Activated naive CD8-positive, alpha-beta T cell treated with anti-CD3 and anti-CD28 coated beads for 36 hours (primary cell): ENCODE measurements around the gene ACAN. TPM values are rescaled to one million over a fixed set of nuclear protein-coding genes. Genes with fewer than 3 reads are reported as not detected.
"Not testable (repeated sequence)": the region's sequence is repeated elsewhere in the genome, so short reads cannot be mapped to it uniquely, and the experiment has no call there.

Experiments used
- DNase-seq: peaks from one replicate; pipeline ENCODE4 v3.0.0; 2021
- H3K27ac Mint-ChIP-seq: one replicate; pipeline ENCODE4 v1.8.0; 2022; ENCODE audit warnings: mild to moderate bottlenecking, moderate library complexity, mixed read lengths
- H3K27me3 Mint-ChIP-seq: one replicate; pipeline ENCODE4 v1.8.0; 2022; ENCODE audit warnings: mild to moderate bottlenecking, mixed read lengths
- H3K36me3 Mint-ChIP-seq: one replicate; pipeline ENCODE4 v1.8.0; 2021; ENCODE audit warnings: mild to moderate bottlenecking, mixed read lengths
- H3K4me1 Mint-ChIP-seq: one replicate; pipeline ENCODE4 v1.8.0; 2021; ENCODE audit warnings: mixed read lengths
- H3K4me3 Mint-ChIP-seq: one replicate; pipeline ENCODE4 v1.8.0; 2022; ENCODE audit warnings: mild to moderate bottlenecking, moderate library complexity, mixed read lengths
- H3K9me3 Mint-ChIP-seq: one replicate; pipeline ENCODE4 v1.8.0; 2022; ENCODE audit warnings: mixed read lengths
- total RNA-seq, 2 experiments: library from RNA; stranded (reverse); gene quantifications; one replicate each; pipeline ENCODE4 v1.2.3, GENCODE V29; 2021

Gene ACAN
- total RNA-seq, 2 experiments from 2014 or later: not detected

DNA sequence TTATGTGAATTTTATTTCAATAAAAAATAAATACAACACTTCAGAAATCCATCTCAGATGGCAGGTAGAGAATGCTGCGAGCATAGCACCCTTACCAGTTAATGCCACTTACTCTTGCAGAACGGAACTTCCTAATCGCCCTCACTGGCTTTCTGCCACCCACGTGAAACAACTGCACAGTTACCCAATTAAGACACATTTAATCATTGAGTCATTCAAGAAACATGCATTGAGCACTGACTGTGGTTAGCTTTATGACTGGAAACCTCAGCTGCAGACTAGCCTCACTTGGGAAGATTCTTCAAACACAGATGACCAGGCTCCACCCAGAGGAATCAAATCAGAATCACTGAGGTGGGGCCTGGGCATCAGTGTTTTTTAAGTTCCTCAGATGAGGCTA is 115.5 kb downstream of the ACAN start:
- Mint-ChIP-seq H3K36me3 (no peaks in the 10 kb centered on the region), H3K9me3 (no peaks in the 10 kb centered on the region), H3K4me3 (no peak overlapping the region), H3K4me1 (peaks cover 12% of the 10 kb centered on the region), H3K27me3 (peaks cover 16% of the 10 kb centered on the region), H3K27ac (peak overlapping the region; percentile 47)
- peak; percentile 50 for DNase-seq

DNA sequence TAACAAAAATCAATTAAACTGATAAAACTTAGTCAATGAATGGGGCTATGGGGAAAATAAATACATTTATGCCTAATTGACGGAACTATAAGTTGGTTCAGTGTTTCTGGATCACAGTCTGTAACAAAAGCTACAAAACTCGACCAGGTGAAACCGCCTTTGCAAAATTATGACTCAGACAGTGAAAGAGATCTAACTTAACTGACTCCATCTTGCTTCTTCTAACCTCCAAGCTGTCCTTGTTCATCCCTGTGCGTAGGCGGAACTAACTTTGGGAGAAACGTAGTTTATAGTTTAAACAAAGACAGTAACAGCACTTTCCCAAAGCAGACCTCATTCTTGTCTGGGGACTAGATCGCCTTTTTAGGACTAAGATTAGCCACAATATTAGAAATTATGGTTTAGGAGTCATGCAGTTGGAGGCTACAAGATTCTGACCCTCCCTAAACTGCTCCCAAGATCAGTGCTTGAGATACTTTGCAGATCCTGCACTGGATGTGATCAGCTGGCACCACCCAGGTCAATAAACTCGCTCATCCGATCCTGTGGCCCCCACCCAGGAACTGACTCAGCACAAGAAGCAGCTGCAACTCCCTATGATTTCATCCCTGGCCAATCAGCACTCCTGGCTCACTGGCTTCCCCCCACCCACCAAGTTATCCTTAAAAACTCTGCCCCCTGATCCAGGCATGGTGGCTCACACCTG is 117.1 kb downstream of the ACAN start:
- Mint-ChIP-seq H3K27ac (no peak overlapping the region), H3K4me1 (peaks cover 12% of the 10 kb centered on the region), H3K9me3 (no peaks in the 10 kb centered on the region), H3K36me3 (no peaks in the 10 kb centered on the region), H3K4me3 (no peak overlapping the region), H3K27me3 (peaks cover 19% of the 10 kb centered on the region)
- no peak for DNase-seq

DNA sequence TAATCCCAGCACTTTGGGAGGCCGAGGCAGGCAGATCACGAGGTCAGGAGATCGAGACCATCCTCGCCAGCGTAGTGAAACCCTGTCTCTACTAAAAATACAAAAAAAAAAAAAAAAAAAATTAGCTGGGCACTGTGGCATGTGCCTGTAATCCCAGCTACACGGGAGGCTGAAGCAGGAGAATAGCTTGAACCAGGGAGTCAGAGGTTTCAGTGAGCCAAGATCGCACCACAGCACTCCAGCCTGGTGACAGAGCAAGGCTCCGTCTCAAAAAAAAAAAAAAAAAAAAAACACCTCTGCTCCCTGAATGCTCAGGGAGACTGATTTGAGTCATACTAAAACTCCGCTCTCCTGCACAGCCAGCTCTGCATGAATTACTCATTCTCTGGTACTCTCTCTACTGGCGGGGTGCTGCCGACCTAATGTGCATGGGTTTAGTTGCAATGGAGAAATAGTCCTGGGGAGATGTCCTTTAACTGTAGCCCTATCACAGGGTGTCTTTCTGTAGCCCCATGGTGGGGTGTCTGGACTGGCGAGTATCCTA is 117.7 kb downstream of the ACAN start:
- not testable (repeated sequence) for H3K9me3 Mint-ChIP-seq, H3K27ac Mint-ChIP-seq, H3K4me3 Mint-ChIP-seq, H3K36me3 Mint-ChIP-seq, DNase-seq
- Mint-ChIP-seq H3K4me1 (peaks cover 12% of the 10 kb centered on the region), H3K27me3 (peaks cover 19% of the 10 kb centered on the region)

Other genes with a start within 250 kb of the ACAN start
- gene AEN, start 182.1 kb upstream of the ACAN start, total RNA-seq: 10 to 100 TPM; 76.1 to 81.8 TPM
- 100 to 1,000 TPM; 108 to 110 TPM for gene ISG20, start 164.4 kb upstream of the ACAN start, total RNA-seq
- 10 to 100 TPM; 82.6 to 83.2 TPM for gene HAPLN3, start 92.1 kb downstream of the ACAN start, total RNA-seq
- 10 to 100 TPM; 33.1 to 37.8 TPM for gene MFGE8, start 109.9 kb downstream of the ACAN start, total RNA-seq